A549 (cell line): ENCODE results near the gene NKX3-2. TPM values are rescaled to one million over a fixed set of nuclear protein-coding genes. Genes with fewer than 3 reads are reported as not detected.

Source experiments
- ATAC-seq, 2 experiments: fragments of 200-7000 bp in 1 of 2; fragments of >200 bp in 1 of 2; cut with Nextera tagmentation in 1 of 2; cut with Tn5 transposase in 1 of 2; 3 replicates each; pipeline versions ENCODE4 v1.8.0 to v1.9.1; 2018 to 2020; ENCODE audit warnings: mild to moderate bottlenecking in 1 of 2, moderate library complexity in 1 of 2
- CTCF ChIA-PET: fragments of 300-600 bp; sonication (Branson Sonifier 250); formaldehyde crosslinking; extraction: SDS; loops from one replicate; lab custom pipeline; 2021; ENCODE audit warnings: antibody characterized with exemption, inconsistent platforms; lab: Yijun Ruan, JAX
- POLR2A ChIA-PET: fragments of 350-600 bp; formaldehyde crosslinking; extraction: SDS; loops from one replicate; lab custom pipeline; 2021; ENCODE audit warnings: antibody characterized with exemption, inconsistent platforms; lab: Yijun Ruan, JAX
- DNase-seq, 2 experiments: peaks; one replicate each; pipeline versions ENCODE4 v3.0.0 to v3.0.0-alpha.2; 2011 to 2016; ENCODE audit warnings: low read depth in 1 of 2, low spot score in 1 of 2
- FAIRE-seq: peaks from 2 replicates; lab custom pipeline; 2011; peaks lifted over from hg19 to GRCh38; lab: Jason Lieb, UNC
- H3K27ac ChIP-seq, 2 experiments: fragments of >200 bp; sonication (Bioruptor Twin); formaldehyde crosslinking; 3 replicates each; pipeline ENCODE4 v1.5.1; 2016 to 2017
- H3K4me1 ChIP-seq: fragments of >200 bp; sonication (Bioruptor Twin); formaldehyde crosslinking; 3 replicates; pipeline ENCODE4 v1.6.1; 2016
- H3K4me2 ChIP-seq: fragments of >200 bp; sonication (Bioruptor Twin); formaldehyde crosslinking; 3 replicates; pipeline ENCODE4 v1.6.1; 2016
- H3K4me3 ChIP-seq: fragments of >200 bp; sonication (Bioruptor Twin); formaldehyde crosslinking; 3 replicates; pipeline ENCODE4 v1.5.1; 2016
- H3K9me3 ChIP-seq: fragments of >200 bp; sonication (Bioruptor Twin); formaldehyde crosslinking; 3 replicates; pipeline ENCODE4 v1.6.1; 2016
- EHMT2 ChIP-seq: fragments of 200-600 bp; sonication (generic); IDR thresholded peaks from 2 replicates; pipeline ENCODE4 v1.6.1; 2016; ENCODE audit warnings: antibody characterized with exemption, low read depth, mild to moderate bottlenecking, moderate library complexity
- HOXB13 ChIP-seq: fragments of 250-450 bp; sonication (Bioruptor Pico); IDR thresholded peaks from 2 replicates; pipeline ENCODE4 v1.5.0; 2020; ENCODE audit warnings: low read depth, mild to moderate bottlenecking, moderate library complexity
- MAFK ChIP-seq: fragments of 450-650 bp; IDR thresholded peaks from 2 replicates; pipeline ENCODE4 v1.6.1; 2014; ENCODE audit not compliant: partially characterized antibody
- TP53 ChIP-seq: fragments of 250-450 bp; sonication (Bioruptor Pico); IDR thresholded peaks from 2 replicates; pipeline ENCODE4 v1.5.0; 2021; ENCODE audit warnings: mild to moderate bottlenecking, moderate library complexity
- ZSCAN20 ChIP-seq: fragments of 250-450 bp; sonication (Bioruptor Pico); IDR thresholded peaks from 2 replicates; pipeline ENCODE4 v1.8.0; 2022; ENCODE audit warnings: mild to moderate bottlenecking, moderate library complexity
- WGBS: methylation state at CpG from one replicate; pipeline ENCODE4 v1.1.6; 2017; ENCODE audit errors: missing lambda C conversion rate; 5-methylcytosine and 5-hydroxymethylcytosine counted together
- polyA plus RNA-seq, 4 experiments: library from polyadenylated mRNA; depleted of rRNA in 3 of 4; stranded (reverse); fragments of >200 nt; fragmentation: RNase III in 1 of 4; extraction: RNeasy Plus Mini Kit Qiagen cat#74134 plus additional on column Dnase treatment in 1 of 4; gene quantifications; 2 replicates in 3 of 4; 3 replicates in 1 of 4; pipeline ENCODE4 v1.2.3, GENCODE V29; 2011 to 2017
- TF ChIP-seq, protein P1 (sequence below): fragments of >200 bp; sonication (Bioruptor Twin); formaldehyde crosslinking; IDR thresholded peaks from 3 replicates; pipeline ENCODE4 v1.6.1; 2016
- TF ChIP-seq, protein P2 (sequence below): fragments of >200 bp; sonication (Bioruptor Twin); formaldehyde crosslinking; IDR thresholded peaks from 3 replicates; pipeline ENCODE4 v1.5.1; 2016
- TF ChIP-seq, protein P3 (sequence below): IDR thresholded peaks from 2 replicates; pipeline ENCODE4 v1.6.1; 2012; ENCODE audit warnings: low read depth, borderline replicate concordance
- TF ChIP-seq, protein P4 (sequence below): fragments of 200-600 bp; sonication (generic); IDR thresholded peaks from 2 replicates; pipeline ENCODE4 v1.6.1; 2016; ENCODE audit warnings: antibody characterized with exemption, mild to moderate bottlenecking, moderate library complexity
- TF ChIP-seq, protein P5 (sequence below): fragments of 450-650 bp; IDR thresholded peaks from 2 replicates; pipeline ENCODE4 v1.6.1; 2014; ENCODE audit warnings: antibody characterized with exemption

NKX3-2 gene
- polyA plus RNA-seq, 2 of the 4 experiments (the other 2 are of a cell fraction) = 0.06 to 0.44 TPM

DNA sequence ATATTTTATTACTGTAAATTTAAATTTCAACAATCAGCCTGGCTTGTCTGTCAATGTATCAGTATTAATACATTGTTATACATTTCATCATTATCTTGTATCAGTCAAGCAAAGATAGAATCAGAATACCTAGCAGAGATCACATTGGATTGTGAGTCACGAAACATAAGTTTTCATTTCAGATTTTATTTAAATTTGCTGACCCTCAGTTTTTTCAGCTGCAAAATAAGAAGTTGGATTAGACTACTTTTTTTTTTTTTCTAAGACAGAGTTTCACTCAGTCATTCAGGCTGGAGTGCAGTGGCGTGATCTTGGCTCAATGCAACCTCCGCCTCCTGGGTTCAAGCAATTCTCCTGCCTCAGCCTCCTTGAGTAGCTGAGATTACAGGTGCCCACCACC is 33.4 kb upstream of the NKX3-2 start:
- CTCF ChIA-PET = no interaction called here
- no peak overlapping the region for H3K4me2 ChIP-seq
- 96% methylated on average over 3 of the region's 3 CpGs for WGBS
- no peaks in the 10 kb centered on the region for H3K4me1 ChIP-seq
- H3K4me3 ChIP-seq = no peak overlapping the region
- POLR2A ChIA-PET = no interaction called here
- TF ChIP-seq MAFK (peak; percentile 21), ZSCAN20 (CRISPR knock-in tag) (no peak)
- FAIRE-seq (no peak), DNase-seq (no peak), ATAC-seq (no peak)
- H3K27ac ChIP-seq = no peak overlapping the region
- H3K9me3 ChIP-seq = no peaks in the 10 kb centered on the region

DNA sequence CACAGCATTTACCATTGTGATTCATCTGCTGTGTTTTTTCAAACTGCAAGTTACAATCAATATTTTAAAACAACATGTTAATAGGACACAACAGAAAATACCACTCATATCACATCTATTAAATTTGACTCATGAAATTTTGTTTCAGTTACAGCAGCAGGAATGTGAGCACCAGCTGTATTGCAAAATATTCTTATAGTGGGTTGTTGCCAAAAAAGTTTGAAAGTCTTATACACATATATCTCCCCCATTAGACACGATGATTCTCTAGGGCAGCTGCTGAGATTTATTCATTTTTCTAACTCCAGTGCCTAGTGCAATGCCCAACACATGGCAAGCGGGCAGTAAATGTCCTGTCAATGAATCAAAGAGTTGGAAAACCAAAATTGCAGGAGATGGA is 26.6 kb upstream of the NKX3-2 start:
- ChIA-PET POLR2A (no interaction called here), CTCF (no interaction called here)
- DNase-seq = no peak
- Histone ChIP-seq H3K9me3 (no peaks in the 10 kb centered on the region), H3K4me3 (no peak overlapping the region), H3K4me2 (no peak overlapping the region), H3K27ac (no peak overlapping the region), H3K4me1 (no peaks in the 10 kb centered on the region)
- no peak for ATAC-seq
- TF ChIP-seq, protein P1, sequence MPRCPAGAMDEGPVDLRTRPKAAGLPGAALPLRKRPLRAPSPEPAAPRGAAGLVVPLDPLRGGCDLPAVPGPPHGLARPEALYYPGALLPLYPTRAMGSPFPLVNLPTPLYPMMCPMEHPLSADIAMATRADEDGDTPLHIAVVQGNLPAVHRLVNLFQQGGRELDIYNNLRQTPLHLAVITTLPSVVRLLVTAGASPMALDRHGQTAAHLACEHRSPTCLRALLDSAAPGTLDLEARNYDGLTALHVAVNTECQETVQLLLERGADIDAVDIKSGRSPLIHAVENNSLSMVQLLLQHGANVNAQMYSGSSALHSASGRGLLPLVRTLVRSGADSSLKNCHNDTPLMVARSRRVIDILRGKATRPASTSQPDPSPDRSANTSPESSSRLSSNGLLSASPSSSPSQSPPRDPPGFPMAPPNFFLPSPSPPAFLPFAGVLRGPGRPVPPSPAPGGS = no peak
- 94% methylated on average over 2 of the region's 2 CpGs for WGBS
- FAIRE-seq = no peak

DNA sequence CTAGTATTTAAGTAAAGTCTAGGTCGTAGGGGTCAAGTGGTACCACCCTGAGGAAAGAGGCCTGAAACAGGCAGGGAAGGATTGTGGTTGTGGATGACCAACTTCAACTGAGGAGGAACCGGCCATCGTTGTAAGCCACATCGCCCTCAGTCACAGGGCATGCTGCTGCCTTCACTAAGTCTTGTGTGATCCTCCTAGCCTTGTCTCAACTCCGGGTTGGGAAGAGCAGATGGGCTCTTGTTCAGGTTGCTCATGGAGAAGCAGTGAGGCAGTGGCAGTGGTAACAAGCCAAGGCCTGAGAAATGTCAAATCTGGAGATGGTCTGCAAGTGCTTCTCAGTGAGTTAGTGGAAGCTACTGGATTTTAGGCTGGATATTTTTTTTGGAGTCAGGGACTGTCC is 22.8 kb upstream of the NKX3-2 start:
- H3K4me1 ChIP-seq = no peaks in the 10 kb centered on the region
- ATAC-seq = 0 out of 6 replicates have a peak, but pooled peaks of 1 of the 2 experiments have one; percentile 24
- TF ChIP-seq TP53 (CRISPR knock-in tag) (no peak), EHMT2 (no peak), MAFK (no peak), HOXB13 (CRISPR knock-in tag) (no peak)
- TF ChIP-seq, protein P2, sequence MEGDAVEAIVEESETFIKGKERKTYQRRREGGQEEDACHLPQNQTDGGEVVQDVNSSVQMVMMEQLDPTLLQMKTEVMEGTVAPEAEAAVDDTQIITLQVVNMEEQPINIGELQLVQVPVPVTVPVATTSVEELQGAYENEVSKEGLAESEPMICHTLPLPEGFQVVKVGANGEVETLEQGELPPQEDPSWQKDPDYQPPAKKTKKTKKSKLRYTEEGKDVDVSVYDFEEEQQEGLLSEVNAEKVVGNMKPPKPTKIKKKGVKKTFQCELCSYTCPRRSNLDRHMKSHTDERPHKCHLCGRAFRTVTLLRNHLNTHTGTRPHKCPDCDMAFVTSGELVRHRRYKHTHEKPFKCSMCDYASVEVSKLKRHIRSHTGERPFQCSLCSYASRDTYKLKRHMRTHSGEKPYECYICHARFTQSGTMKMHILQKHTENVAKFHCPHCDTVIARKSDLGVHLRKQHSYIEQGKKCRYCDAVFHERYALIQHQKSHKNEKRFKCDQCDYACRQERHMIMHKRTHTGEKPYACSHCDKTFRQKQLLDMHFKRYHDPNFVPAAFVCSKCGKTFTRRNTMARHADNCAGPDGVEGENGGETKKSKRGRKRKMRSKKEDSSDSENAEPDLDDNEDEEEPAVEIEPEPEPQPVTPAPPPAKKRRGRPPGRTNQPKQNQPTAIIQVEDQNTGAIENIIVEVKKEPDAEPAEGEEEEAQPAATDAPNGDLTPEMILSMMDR = no peak
- TF ChIP-seq, protein P3, sequence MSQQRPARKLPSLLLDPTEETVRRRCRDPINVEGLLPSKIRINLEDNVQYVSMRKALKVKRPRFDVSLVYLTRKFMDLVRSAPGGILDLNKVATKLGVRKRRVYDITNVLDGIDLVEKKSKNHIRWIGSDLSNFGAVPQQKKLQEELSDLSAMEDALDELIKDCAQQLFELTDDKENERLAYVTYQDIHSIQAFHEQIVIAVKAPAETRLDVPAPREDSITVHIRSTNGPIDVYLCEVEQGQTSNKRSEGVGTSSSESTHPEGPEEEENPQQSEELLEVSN = no peak
- TF ChIP-seq, protein P4, sequence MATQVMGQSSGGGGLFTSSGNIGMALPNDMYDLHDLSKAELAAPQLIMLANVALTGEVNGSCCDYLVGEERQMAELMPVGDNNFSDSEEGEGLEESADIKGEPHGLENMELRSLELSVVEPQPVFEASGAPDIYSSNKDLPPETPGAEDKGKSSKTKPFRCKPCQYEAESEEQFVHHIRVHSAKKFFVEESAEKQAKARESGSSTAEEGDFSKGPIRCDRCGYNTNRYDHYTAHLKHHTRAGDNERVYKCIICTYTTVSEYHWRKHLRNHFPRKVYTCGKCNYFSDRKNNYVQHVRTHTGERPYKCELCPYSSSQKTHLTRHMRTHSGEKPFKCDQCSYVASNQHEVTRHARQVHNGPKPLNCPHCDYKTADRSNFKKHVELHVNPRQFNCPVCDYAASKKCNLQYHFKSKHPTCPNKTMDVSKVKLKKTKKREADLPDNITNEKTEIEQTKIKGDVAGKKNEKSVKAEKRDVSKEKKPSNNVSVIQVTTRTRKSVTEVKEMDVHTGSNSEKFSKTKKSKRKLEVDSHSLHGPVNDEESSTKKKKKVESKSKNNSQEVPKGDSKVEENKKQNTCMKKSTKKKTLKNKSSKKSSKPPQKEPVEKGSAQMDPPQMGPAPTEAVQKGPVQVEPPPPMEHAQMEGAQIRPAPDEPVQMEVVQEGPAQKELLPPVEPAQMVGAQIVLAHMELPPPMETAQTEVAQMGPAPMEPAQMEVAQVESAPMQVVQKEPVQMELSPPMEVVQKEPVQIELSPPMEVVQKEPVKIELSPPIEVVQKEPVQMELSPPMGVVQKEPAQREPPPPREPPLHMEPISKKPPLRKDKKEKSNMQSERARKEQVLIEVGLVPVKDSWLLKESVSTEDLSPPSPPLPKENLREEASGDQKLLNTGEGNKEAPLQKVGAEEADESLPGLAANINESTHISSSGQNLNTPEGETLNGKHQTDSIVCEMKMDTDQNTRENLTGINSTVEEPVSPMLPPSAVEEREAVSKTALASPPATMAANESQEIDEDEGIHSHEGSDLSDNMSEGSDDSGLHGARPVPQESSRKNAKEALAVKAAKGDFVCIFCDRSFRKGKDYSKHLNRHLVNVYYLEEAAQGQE = no peak
- TF ChIP-seq, protein P5, sequence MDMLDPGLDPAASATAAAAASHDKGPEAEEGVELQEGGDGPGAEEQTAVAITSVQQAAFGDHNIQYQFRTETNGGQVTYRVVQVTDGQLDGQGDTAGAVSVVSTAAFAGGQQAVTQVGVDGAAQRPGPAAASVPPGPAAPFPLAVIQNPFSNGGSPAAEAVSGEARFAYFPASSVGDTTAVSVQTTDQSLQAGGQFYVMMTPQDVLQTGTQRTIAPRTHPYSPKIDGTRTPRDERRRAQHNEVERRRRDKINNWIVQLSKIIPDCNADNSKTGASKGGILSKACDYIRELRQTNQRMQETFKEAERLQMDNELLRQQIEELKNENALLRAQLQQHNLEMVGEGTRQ = no peak
- no peak overlapping the region for H3K27ac ChIP-seq
- H3K4me2 ChIP-seq = no peak overlapping the region
- FAIRE-seq = no peak
- no peak overlapping the region for H3K4me3 ChIP-seq
- ChIA-PET POLR2A (no interaction called here), CTCF (no interaction called here)
- DNase-seq = no peak
- 100% methylated on average over 4 of the region's 5 CpGs for WGBS
- no peaks in the 10 kb centered on the region for H3K9me3 ChIP-seq
